ENCODE results near the gene GOSR1.
A peak's percentile ranks its signal among the peaks of the same experiment; 100 is the strongest.
"Not testable (repeated sequence)": the region's sequence is repeated elsewhere in the genome, so short reads cannot be mapped to it uniquely, and the experiment has no call there.

Gene GOSR1

GRCh38 chr17:30477083-30477773, at the start of gene GOSR1:
Gene GOSR1 (plus strand): TSS chr17:30477408. CDS start chr17:30477434, 26 bp downstream.
- Histone ChIP-seq H3K27me3 (ENCODE audit: control insufficient read depth, insufficient read depth, low read length) (no peaks in the 10 kb centered on the region), H3K4me3 (ENCODE audit: low read depth, low read length) (peak within 1 kb of the TSS; percentile 95), H3K9ac (ENCODE audit: low read depth, low read length) (peak within 1 kb of the TSS; percentile 99)

DNA sequence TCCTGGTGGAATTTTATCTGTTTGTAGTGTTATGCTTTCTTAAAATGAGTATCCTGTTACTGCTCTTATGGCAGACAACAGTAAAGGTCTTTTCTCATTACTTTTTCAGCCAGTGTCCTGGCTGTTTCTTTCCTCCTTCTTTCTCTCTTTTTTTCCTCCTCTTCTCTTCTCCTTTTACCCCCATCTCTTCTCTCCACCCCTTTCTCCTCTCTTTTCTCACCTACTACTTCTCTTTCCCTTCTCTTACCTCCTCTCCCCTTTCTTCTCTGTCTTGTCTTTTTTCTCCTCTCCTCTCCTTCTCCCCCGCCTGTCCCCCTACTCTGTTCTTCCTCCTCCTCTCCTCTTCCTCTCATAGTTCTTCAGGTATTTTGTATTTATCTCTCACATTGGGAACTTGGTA, 49.6 kb upstream of the GOSR1 start:
- no peaks in the 10 kb centered on the region for H3K9me3 ChIP-seq (ENCODE audit: control insufficient read depth, insufficient read depth, low read length)
- no peaks in the 10 kb centered on the region for H3K27me3 ChIP-seq (ENCODE audit: control insufficient read depth, insufficient read depth, low read length)
- H3K4me1 ChIP-seq (ENCODE audit: control insufficient read depth, insufficient read depth, low read length): peaks cover 10% of the 10 kb centered on the region
- H3K4me3 ChIP-seq (ENCODE audit: low read depth, low read length): no peak overlapping the region
- no peaks in the 10 kb centered on the region for H3K36me3 ChIP-seq (ENCODE audit: control insufficient read depth, insufficient read depth, low read length)
- no peak overlapping the region for H3K9ac ChIP-seq (ENCODE audit: low read depth, low read length)

More at GRCh38 chr17:30477083-30477773, at the start of gene GOSR1:
- Histone ChIP-seq H3K9me3 (ENCODE audit: control insufficient read depth, insufficient read depth, low read length) (no peaks in the 10 kb centered on the region), H3K36me3 (ENCODE audit: control insufficient read depth, insufficient read depth, low read length) (peaks cover under 1% of the 10 kb centered on the region), H3K4me1 (ENCODE audit: control insufficient read depth, insufficient read depth, low read length) (no peaks in the 10 kb centered on the region)

DNA sequence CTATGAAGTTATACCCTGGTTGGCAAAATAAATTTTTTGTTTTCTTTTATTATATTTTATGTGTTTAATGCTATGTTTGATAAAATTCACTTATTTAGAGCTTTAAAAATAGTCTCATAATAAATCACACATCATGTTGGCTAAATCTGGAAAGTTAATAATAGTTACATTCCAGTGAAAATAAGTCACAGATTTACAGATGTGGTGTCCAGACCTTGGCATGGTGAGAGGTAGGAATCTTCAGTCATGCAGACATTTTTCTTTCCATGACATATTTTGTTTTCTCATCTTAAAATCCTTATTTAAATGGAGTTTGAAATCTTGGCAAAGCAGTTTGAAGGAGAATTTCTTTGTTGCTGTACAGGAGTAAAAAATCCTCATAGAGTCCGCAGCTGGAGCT, 48.1 kb upstream of the GOSR1 start:
- no peaks in the 10 kb centered on the region for H3K36me3 ChIP-seq (ENCODE audit: control insufficient read depth, insufficient read depth, low read length)
- no peaks in the 10 kb centered on the region for H3K27me3 ChIP-seq (ENCODE audit: control insufficient read depth, insufficient read depth, low read length)
- H3K4me3 ChIP-seq (ENCODE audit: low read depth, low read length): no peak overlapping the region
- H3K4me1 ChIP-seq (ENCODE audit: control insufficient read depth, insufficient read depth, low read length): peaks cover 8% of the 10 kb centered on the region
- no peaks in the 10 kb centered on the region for H3K9me3 ChIP-seq (ENCODE audit: control insufficient read depth, insufficient read depth, low read length)
- no peak overlapping the region for H3K9ac ChIP-seq (ENCODE audit: low read depth, low read length)

GRCh38 chr17:30433514-30433913, 43.7 kb upstream of the GOSR1 start:
- H3K36me3 ChIP-seq (ENCODE audit: control insufficient read depth, insufficient read depth, low read length): no peaks in the 10 kb centered on the region

GRCh38 chr17:30436729-30437128, 40.5 kb upstream of the GOSR1 start:
- H3K27me3 ChIP-seq (ENCODE audit: control insufficient read depth, insufficient read depth, low read length): no peaks in the 10 kb centered on the region
- H3K4me3 ChIP-seq (ENCODE audit: low read depth, low read length): no peak overlapping the region
- no peak overlapping the region for H3K9ac ChIP-seq (ENCODE audit: low read depth, low read length)
- no peaks in the 10 kb centered on the region for H3K4me1 ChIP-seq (ENCODE audit: control insufficient read depth, insufficient read depth, low read length)
- no peaks in the 10 kb centered on the region for H3K36me3 ChIP-seq (ENCODE audit: control insufficient read depth, insufficient read depth, low read length)
- no peaks in the 10 kb centered on the region for H3K9me3 ChIP-seq (ENCODE audit: control insufficient read depth, insufficient read depth, low read length)

More at GRCh38 chr17:30433514-30433913, 43.7 kb upstream of the GOSR1 start:
- H3K9ac ChIP-seq (ENCODE audit: low read depth, low read length): no peak overlapping the region
- H3K4me3 ChIP-seq (ENCODE audit: low read depth, low read length): no peak overlapping the region
- H3K4me1 ChIP-seq (ENCODE audit: control insufficient read depth, insufficient read depth, low read length): no peaks in the 10 kb centered on the region
- H3K27me3 ChIP-seq (ENCODE audit: control insufficient read depth, insufficient read depth, low read length): no peaks in the 10 kb centered on the region
- H3K9me3 ChIP-seq (ENCODE audit: control insufficient read depth, insufficient read depth, low read length): no peaks in the 10 kb centered on the region

GRCh38 chr17:30443721-30444120, 33.5 kb upstream of the GOSR1 start:
- H3K4me3 ChIP-seq (ENCODE audit: low read depth, low read length): no peak overlapping the region
- H3K36me3 ChIP-seq (ENCODE audit: control insufficient read depth, insufficient read depth, low read length): no peaks in the 10 kb centered on the region
- no peaks in the 10 kb centered on the region for H3K27me3 ChIP-seq (ENCODE audit: control insufficient read depth, insufficient read depth, low read length)
- H3K9ac ChIP-seq (ENCODE audit: low read depth, low read length): no peak overlapping the region
- no peaks in the 10 kb centered on the region for H3K9me3 ChIP-seq (ENCODE audit: control insufficient read depth, insufficient read depth, low read length)
- H3K4me1 ChIP-seq (ENCODE audit: control insufficient read depth, insufficient read depth, low read length): no peaks in the 10 kb centered on the region

DNA sequence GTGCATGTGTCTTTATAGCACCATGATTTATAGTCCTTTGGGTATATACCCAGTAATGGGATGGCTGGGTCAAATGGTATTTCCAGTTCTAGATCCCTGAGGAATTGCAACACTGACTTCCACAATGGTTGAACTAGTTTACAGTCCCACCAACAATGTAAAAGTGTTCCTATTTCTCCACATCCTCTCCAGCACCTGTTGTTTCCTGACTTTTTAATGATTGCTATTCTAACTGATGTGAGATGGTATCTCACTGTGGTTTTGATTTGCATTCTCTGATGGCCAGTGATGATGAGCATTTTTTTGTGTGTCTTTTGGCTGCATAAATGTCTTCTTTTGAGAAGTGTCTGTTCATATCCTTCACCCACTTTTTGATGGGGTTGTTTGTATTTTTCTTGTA, 30.6 kb upstream of the GOSR1 start:
- H3K36me3 ChIP-seq (ENCODE audit: control insufficient read depth, insufficient read depth, low read length); H3K27me3 ChIP-seq (ENCODE audit: control insufficient read depth, insufficient read depth, low read length); H3K9me3 ChIP-seq (ENCODE audit: control insufficient read depth, insufficient read depth, low read length); H3K4me3 ChIP-seq (ENCODE audit: low read depth, low read length); H3K9ac ChIP-seq (ENCODE audit: low read depth, low read length); H3K4me1 ChIP-seq (ENCODE audit: control insufficient read depth, insufficient read depth, low read length): not testable (repeated sequence)

DNA sequence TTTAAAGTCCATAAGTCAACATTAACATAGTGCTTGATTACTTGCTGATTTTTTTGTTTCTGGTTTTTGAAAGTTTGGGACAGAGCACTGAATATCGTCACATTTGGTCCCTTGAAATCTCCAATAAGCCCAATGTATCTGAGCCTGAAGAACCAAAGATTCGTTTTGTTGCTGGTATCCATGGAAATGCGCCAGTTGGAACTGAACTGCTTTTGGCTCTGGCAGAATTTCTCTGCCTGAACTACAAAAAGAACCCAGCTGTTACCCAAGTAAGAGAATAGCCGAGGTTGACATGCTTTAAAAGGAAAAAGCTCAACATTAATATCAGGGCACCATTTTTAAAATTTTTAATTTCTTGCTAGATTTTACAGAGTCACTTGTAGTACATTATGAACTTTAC, 27.7 kb upstream of the GOSR1 start:
- Histone ChIP-seq H3K27me3 (ENCODE audit: control insufficient read depth, insufficient read depth, low read length) (no peaks in the 10 kb centered on the region), H3K9ac (ENCODE audit: low read depth, low read length) (no peak overlapping the region), H3K9me3 (ENCODE audit: control insufficient read depth, insufficient read depth, low read length) (no peaks in the 10 kb centered on the region), H3K36me3 (ENCODE audit: control insufficient read depth, insufficient read depth, low read length) (no peaks in the 10 kb centered on the region), H3K4me3 (ENCODE audit: low read depth, low read length) (no peak overlapping the region), H3K4me1 (ENCODE audit: control insufficient read depth, insufficient read depth, low read length) (no peaks in the 10 kb centered on the region)

DNA sequence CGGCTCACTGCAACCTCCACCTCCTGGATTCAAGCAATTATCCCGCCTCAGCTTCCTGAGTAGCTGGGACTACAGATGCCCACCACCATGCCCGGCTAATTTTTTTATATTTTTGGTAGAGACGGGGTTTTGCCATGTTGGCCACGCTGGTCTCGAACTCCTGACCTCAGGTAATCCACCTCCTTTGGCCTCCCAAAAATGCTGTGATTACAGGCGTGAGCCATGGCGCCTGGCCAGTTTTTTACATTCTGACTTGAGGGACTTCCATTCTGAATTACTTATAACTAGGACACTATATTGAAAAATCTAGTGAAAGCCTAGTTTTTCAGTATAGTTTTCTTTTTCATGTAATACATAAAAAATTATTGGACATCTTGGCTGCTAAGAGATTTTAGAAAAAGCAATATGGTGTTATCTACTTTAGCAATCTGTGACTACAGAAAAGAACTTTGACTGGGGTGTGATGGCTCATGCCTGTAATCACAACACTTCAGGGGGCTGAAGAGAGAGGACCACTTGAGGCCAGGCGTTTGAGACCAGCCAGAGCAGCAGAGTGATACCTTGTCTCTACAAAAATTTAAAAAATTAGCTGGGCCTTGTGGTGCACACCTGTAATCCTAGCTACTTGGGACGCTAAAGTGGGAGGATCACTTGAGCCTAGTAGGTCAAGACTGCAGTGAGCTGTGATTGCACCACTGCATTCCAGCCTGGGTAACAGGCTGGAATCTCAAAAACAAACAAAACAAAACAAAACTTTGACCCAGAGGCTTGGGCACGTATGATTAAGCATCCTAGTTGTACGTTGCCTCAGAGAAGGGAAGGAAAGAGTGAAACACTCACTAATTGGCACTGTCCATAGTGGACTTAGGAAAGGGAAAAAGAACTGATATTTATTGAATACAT, 26.8 kb upstream of the GOSR1 start:
- Histone ChIP-seq H3K36me3 (ENCODE audit: control insufficient read depth, insufficient read depth, low read length) (no peaks in the 10 kb centered on the region), H3K4me1 (ENCODE audit: control insufficient read depth, insufficient read depth, low read length) (no peaks in the 10 kb centered on the region), H3K4me3 (ENCODE audit: low read depth, low read length) (no peak overlapping the region), H3K9ac (ENCODE audit: low read depth, low read length) (no peak overlapping the region), H3K9me3 (ENCODE audit: control insufficient read depth, insufficient read depth, low read length) (no peaks in the 10 kb centered on the region), H3K27me3 (ENCODE audit: control insufficient read depth, insufficient read depth, low read length) (no peaks in the 10 kb centered on the region)

DNA sequence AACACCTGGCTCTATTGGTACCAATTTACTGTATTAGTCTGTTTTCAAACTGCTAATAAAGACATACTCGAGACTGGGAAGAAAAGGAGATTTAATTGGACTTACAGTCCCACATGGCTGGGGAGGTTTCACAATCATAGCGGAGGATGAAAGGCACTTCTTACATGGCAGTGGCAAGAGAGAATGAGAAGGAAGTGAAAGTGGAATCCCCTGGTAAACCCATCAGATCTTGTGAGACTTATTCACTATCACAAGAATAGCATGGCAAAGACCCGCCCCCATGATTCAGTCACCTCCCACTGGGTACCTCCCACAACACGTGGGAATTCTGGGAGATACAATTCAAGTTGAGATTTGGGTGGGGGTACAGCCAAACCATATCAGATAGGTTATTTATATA, 22.6 kb upstream of the GOSR1 start:
- H3K9ac ChIP-seq (ENCODE audit: low read depth, low read length): no peak overlapping the region
- no peaks in the 10 kb centered on the region for H3K36me3 ChIP-seq (ENCODE audit: control insufficient read depth, insufficient read depth, low read length)
- no peaks in the 10 kb centered on the region for H3K27me3 ChIP-seq (ENCODE audit: control insufficient read depth, insufficient read depth, low read length)
- H3K9me3 ChIP-seq (ENCODE audit: control insufficient read depth, insufficient read depth, low read length): no peaks in the 10 kb centered on the region
- no peaks in the 10 kb centered on the region for H3K4me1 ChIP-seq (ENCODE audit: control insufficient read depth, insufficient read depth, low read length)
- H3K4me3 ChIP-seq (ENCODE audit: low read depth, low read length): no peak overlapping the region

DNA sequence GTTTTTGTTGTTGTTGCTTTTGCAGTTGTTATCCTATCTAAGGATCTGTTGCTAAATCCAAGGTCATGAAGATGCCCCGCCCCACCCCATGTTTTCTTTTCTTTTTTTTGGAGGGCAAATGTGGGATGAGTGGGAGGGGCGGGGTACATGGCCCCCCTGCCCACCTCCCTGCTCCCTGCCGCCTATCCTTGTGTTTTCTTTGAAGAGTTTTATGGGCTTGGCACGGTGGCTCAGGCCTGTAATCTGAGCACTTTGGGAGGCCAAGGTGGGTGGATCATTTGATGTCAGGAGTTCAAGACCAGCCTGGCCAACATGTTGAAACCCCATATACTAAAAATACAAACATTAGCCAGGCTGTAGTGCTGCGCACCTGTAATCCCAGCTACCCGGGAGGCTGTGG, 18.8 kb upstream of the GOSR1 start:
- Histone ChIP-seq H3K36me3 (ENCODE audit: control insufficient read depth, insufficient read depth, low read length) (no peaks in the 10 kb centered on the region), H3K9ac (ENCODE audit: low read depth, low read length) (no peak overlapping the region), H3K27me3 (ENCODE audit: control insufficient read depth, insufficient read depth, low read length) (no peaks in the 10 kb centered on the region), H3K9me3 (ENCODE audit: control insufficient read depth, insufficient read depth, low read length) (no peaks in the 10 kb centered on the region), H3K4me1 (ENCODE audit: control insufficient read depth, insufficient read depth, low read length) (no peaks in the 10 kb centered on the region), H3K4me3 (ENCODE audit: low read depth, low read length) (no peak overlapping the region)

Data from iPS-15b (cell line).